Measurements from ENCODE around the gene MAML3.

The MAML3 gene

DNA sequence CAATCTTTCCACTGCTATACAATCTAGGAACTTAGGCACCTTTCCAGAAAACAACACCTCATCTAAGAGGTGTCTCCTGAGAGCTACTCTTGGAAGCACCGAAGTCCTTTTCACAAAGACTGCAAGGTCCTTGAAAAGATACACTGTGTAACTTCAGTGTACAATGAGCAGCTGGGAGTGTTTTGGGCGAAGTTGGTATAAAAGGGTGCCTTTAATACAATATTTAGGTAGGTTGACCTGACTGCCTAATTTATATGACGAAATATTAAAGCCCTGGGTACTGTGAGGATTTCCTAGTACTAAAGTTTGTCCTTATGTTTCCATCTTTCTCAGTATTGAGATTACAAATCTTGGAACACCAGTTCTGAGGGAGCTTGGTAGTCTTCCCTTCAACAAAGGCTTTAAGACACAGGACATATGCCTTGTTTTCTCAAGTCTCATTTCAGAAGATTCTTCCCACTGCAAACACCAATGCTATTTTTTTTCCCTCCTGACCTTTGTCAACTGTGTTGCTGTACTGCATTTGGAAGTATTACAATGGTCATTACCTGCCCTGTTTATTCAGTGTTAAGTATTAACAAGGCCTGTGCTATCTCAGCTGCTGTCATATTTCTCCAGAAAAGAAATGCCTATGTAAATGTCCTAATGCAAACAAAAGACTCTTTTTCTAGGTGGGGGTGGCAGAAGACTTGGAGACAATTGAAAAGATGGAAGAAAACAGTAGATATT is 134.2 kb downstream of the MAML3 start:
- TF ChIP-seq SPI1 (IDR thresholded peaks at IDR 0.05; ENCODE audit: borderline replicate concordance, low read depth), result no peak
- TF ChIP-seq GABPA (IDR thresholded peaks at IDR 0.05; ENCODE audit: low read depth), result no peak
- TF ChIP-seq, protein P1, sequence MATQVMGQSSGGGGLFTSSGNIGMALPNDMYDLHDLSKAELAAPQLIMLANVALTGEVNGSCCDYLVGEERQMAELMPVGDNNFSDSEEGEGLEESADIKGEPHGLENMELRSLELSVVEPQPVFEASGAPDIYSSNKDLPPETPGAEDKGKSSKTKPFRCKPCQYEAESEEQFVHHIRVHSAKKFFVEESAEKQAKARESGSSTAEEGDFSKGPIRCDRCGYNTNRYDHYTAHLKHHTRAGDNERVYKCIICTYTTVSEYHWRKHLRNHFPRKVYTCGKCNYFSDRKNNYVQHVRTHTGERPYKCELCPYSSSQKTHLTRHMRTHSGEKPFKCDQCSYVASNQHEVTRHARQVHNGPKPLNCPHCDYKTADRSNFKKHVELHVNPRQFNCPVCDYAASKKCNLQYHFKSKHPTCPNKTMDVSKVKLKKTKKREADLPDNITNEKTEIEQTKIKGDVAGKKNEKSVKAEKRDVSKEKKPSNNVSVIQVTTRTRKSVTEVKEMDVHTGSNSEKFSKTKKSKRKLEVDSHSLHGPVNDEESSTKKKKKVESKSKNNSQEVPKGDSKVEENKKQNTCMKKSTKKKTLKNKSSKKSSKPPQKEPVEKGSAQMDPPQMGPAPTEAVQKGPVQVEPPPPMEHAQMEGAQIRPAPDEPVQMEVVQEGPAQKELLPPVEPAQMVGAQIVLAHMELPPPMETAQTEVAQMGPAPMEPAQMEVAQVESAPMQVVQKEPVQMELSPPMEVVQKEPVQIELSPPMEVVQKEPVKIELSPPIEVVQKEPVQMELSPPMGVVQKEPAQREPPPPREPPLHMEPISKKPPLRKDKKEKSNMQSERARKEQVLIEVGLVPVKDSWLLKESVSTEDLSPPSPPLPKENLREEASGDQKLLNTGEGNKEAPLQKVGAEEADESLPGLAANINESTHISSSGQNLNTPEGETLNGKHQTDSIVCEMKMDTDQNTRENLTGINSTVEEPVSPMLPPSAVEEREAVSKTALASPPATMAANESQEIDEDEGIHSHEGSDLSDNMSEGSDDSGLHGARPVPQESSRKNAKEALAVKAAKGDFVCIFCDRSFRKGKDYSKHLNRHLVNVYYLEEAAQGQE (IDR thresholded peaks at IDR 0.05; ENCODE audit: insufficient replicate concordance, low read depth), result no peak
- TF ChIP-seq, protein P2, sequence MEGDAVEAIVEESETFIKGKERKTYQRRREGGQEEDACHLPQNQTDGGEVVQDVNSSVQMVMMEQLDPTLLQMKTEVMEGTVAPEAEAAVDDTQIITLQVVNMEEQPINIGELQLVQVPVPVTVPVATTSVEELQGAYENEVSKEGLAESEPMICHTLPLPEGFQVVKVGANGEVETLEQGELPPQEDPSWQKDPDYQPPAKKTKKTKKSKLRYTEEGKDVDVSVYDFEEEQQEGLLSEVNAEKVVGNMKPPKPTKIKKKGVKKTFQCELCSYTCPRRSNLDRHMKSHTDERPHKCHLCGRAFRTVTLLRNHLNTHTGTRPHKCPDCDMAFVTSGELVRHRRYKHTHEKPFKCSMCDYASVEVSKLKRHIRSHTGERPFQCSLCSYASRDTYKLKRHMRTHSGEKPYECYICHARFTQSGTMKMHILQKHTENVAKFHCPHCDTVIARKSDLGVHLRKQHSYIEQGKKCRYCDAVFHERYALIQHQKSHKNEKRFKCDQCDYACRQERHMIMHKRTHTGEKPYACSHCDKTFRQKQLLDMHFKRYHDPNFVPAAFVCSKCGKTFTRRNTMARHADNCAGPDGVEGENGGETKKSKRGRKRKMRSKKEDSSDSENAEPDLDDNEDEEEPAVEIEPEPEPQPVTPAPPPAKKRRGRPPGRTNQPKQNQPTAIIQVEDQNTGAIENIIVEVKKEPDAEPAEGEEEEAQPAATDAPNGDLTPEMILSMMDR (IDR thresholded peaks at IDR 0.05; ENCODE audit: insufficient read depth, low read length), result no peak
- no peak for TF ChIP-seq POLR2AphosphoS5 (IDR thresholded peaks at IDR 0.05; ENCODE audit: low read depth)
- Histone ChIP-seq H3K27me3 (ENCODE audit: insufficient read depth, poor library complexity, severe bottlenecking) (no peaks in the 10 kb centered on the region), H3K27ac (replicated peaks) (no peak overlapping the region), H3K4me3 (replicated peaks; ENCODE audit: insufficient read depth, low read length) (no peak overlapping the region)
- DNase-seq (ENCODE audit: low read depth in 1 of 2, low spot score in 1 of 2), result no peak

DNA sequence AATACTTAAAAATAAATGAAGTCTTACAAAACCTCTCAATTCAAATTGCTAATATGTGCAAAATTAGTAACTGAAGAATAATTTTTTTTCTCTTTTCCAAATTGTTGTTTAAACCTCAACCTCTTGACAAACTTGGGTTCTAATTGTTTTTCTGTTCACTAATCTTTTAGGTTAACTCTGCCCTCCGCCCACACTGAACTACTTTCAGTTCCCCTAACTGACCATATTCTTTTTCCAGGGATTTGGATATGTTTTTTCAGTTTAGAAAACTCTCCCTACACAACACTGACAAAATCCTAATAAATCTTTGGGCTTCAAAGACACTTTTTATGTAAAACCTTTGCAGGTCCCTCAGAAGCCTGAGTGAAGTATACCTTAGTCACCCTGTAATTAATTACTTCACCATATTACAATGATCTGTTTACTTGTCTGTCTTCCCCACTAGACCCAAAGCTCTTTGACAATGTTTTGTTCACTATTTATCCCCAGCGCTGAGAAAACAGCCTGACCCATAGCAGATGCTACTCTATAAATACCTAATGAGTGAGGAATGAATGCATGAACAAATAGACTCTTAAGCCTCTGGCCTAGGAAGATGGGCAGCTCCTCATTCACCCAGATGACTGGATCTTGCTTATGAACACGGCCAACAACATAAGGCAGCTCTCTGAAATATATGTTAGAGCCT is 134.9 kb downstream of the MAML3 start:
- no peak for DNase-seq (ENCODE audit: low read depth in 1 of 2, low spot score in 1 of 2)

DNA sequence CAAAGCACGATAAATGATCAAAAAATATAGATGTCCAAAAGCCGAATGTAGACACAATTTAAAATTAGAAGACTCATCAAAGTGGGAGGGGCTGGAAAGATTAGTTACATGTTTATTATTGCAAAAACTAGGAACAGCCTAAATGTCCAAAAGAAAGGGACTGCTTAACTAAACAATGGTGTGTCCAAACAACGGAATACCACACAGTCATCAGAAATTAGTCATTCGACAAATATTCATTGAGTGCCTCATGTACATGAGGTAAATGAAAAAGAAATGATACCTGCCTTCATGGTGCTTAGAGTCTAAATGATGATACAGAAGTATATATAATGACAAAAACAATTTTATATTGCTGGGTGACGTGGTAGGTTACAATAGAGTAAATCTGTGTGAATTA is 139.7 kb downstream of the MAML3 start:
- H3K27ac ChIP-seq (replicated peaks), result no peak overlapping the region
- H3K27me3 ChIP-seq (ENCODE audit: insufficient read depth, poor library complexity, severe bottlenecking), result no peaks in the 10 kb centered on the region
- no peak for DNase-seq (ENCODE audit: low read depth in 1 of 2, low spot score in 1 of 2)
- no peak overlapping the region for H3K4me3 ChIP-seq (replicated peaks; ENCODE audit: insufficient read depth, low read length)
- no peak for TF ChIP-seq POLR2AphosphoS5 (IDR thresholded peaks at IDR 0.05; ENCODE audit: low read depth)
- no peak for TF ChIP-seq GABPA (IDR thresholded peaks at IDR 0.05; ENCODE audit: low read depth)
- TF ChIP-seq, protein P1 (IDR thresholded peaks at IDR 0.05; ENCODE audit: insufficient replicate concordance, low read depth), result no peak
- no peak for TF ChIP-seq SPI1 (IDR thresholded peaks at IDR 0.05; ENCODE audit: borderline replicate concordance, low read depth)
- TF ChIP-seq, protein P2 (IDR thresholded peaks at IDR 0.05; ENCODE audit: insufficient read depth, low read length), result no peak

More for the DNA sequence above, 134.9 kb downstream of the MAML3 start:
- H3K27me3 ChIP-seq (ENCODE audit: insufficient read depth, poor library complexity, severe bottlenecking), result no peaks in the 10 kb centered on the region
- H3K27ac ChIP-seq (replicated peaks), result no peak overlapping the region
- TF ChIP-seq, protein P1 (IDR thresholded peaks at IDR 0.05; ENCODE audit: insufficient replicate concordance, low read depth), result no peak
- TF ChIP-seq SPI1 (IDR thresholded peaks at IDR 0.05; ENCODE audit: borderline replicate concordance, low read depth) (no peak), GABPA (IDR thresholded peaks at IDR 0.05; ENCODE audit: low read depth) (no peak), POLR2AphosphoS5 (IDR thresholded peaks at IDR 0.05; ENCODE audit: low read depth) (no peak)
- TF ChIP-seq, protein P2 (IDR thresholded peaks at IDR 0.05; ENCODE audit: insufficient read depth, low read length), result no peak
- no peak overlapping the region for H3K4me3 ChIP-seq (replicated peaks; ENCODE audit: insufficient read depth, low read length)

All from HL-60 (cell line).